Stimulated activated CD4-positive, alpha-beta T cell treated with anti-CD3 and anti-CD28 coated beads, Interleukin-15, amount 100 ng/mL, for 48 hours (primary cell): ENCODE results near the gene RARG.
"Not testable (repeated sequence)": the region's sequence is repeated elsewhere in the genome, so short reads cannot be mapped to it uniquely, and the experiment has no call there.

Experiments used
- DNase-seq, 2 donors: peaks; one replicate each; pipeline ENCODE4 v3.0.0-alpha.2; 2020; ENCODE audit warnings: low read depth in 2 of 2

Gene RARG

DNA sequence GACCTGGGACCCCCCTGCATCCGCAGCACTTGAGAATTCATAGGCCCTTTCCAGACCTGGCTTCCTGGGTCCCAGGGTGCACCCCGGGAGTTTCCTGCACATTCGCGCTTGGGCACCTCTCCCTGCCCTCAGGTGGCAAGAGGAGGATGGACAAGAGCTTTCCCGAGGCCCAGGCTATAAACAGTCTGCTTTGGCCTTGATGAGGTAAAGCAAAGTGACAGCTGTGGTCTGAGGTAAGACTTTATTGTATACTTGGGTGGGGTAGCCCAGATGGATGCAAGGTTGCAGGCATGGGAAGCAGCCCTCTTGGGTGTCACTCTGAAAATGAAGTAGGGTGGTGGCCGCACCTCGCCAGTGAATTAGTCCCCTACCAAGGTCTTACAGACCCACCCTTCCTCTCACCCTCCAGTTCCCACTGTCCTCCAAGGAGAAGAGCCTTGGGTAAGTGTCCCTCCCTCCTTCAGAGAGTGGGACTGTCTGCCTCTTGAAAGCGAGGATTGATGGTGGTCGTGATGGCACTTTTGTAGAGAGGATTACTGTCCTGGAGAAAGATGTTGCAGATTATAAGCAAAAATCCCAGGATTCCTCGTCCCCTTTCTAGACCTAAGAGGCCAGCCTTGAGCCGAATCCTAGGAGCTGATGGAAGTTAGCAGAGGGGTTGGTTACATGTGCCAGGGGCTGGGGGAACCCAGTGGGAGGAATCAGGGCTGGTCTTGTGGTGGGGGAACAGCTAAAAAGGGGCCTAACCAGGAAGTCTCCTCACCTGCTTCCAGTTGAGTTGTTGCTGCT lies 40.7 kb downstream of the RARG start:
- no peak for DNase-seq

GRCh38 chr12:53190108-53190729 lies 41.8 kb downstream of the RARG start:
- no peak for DNase-seq

DNA sequence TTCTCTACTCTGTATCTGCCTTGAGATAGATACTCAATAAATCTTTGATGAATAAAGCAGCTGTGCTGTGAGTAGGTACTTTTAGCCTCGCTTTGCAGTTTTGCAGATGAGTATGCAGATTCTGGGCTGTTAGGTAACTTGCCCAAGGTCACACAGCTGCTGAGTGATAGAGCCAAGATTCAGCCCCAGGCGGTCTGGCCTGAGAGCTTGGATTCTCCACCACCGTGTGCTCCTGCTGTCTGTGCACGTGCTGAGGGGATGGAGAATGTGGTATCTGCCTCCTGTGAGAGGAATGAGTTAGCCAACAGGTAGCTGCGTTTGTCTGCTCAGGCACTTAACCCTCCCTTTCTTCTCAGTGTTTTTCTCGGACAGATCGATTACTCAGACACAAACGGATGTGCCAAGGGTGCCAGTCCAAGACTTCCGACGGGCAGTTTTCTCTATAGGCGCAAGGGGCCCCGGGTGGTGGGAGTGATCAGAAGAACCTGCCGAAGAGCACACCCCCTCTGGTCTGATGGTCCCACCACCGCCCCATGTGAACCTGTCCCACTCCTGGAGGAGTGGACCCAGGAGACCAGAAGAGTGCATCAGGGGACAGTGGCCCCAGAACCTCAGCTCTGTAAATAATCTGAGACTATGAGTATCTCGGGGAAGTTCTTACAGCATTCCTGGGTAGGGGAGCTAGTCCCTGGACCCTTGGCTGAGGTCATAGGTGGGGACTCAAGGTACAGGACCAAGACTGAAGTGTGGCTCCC lies 44.7 kb downstream of the RARG start:
- DNase-seq: no peak

DNA sequence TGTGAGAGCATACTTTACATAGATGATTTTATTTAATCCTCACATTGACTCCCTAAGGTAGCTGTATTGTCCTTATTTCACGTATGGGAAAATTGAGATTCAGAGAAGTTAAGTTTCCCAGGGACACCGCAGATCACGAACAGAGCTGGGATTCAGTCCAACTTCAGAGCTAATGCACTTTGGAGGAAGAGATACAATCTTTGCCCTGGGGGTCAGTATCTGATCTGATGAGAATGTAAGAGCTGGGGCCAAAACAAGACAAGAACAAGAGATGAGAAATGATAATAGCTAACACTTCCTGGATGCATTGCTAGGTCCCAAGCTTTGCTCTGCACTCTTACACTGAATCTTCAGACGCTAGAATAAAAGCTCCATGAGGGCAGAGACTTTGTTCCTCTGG lies 45.3 kb downstream of the RARG start:
- no peak for DNase-seq

DNA sequence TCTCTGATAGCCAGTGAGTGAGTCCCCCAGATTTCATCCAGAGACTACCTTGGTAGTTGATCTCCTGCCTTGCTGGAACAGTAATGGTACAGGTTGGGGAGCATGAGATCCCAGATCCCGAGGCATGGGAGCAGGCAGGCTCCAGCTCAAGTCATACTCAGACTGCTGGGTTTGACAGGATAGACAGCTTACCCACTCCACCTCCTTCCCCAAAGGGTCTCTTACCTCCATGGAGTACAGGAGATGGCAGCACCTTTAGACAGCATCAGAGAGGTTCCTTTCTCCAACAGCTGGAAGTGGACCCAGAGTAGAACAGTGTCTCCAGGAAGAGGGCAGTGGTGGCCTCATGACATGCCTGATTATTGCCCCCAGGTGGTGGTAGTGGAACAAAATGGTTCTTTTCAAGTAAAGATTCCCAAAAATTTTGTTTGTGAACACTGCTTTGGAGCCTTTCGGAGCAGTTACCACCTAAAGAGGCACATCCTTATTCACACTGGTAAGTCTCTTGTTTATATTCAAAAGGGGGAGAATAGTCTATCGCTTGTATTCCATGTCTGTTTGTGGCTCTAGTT lies 46.3 kb downstream of the RARG start:
- no peak for DNase-seq

- DNase-seq: no peak
Observed at GRCh38 chr12:53184828-53185227, 47.2 kb downstream of the RARG start.

GRCh38 chr12:53182903-53183302 lies 49.1 kb downstream of the RARG start:
- no peak for DNase-seq

DNA sequence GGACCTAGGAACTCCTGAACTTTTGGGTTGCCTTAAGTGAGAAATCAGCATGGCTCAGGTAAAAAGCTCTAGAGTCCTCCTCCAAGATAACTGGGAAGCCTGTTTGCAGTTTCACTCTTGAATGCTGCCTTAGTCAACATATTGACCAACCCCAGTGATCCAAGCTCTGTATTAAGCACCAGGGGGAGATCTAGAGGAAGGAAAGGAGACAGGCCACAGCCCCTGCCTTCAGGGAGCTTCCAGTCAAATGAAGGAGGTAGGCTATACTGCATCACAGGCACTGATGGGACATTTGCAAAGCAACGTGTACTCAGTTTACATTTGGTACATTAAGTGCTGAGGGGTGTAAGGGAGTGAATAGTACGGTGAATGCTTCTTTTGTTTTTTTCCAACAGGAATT lies 50.1 kb downstream of the RARG start:
- no peak for DNase-seq

DNA sequence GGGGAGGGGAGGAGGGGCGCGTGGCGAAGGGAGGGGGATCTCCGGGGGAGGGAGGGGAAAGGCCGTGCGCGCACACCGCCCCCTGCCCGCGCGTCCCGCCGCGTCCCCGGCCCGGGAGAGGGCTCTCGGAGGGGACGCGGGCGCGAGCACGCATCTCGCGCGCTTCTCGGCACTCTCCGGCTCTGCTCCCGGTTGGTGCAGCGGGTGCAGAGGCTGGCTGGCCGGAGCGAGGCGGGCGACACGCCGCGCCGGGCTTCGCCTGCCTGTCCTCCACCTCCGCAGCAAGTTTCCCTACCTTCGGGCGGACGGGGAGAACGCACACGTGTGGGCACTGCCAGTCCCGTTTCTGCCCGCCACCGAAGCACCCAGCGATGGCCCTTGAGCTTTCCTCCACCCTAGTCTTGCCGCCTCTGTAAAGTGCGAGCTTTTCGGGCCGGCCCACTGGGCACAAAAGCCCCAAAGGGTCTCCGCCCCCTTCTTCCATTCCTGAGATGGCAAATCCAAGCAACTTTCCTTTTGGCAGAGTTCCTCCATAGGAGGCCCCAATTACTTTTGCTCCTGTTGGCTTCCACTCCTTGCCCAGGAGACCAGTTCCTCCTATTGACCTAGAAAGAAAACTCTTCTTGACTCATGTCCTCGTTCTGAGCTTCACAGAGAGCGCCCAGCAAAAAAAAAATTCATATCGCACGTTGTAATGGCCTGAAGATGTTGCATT lies 50.9 kb downstream of the RARG start:
- DNase-seq: peak; percentile 68 to 74

DNA sequence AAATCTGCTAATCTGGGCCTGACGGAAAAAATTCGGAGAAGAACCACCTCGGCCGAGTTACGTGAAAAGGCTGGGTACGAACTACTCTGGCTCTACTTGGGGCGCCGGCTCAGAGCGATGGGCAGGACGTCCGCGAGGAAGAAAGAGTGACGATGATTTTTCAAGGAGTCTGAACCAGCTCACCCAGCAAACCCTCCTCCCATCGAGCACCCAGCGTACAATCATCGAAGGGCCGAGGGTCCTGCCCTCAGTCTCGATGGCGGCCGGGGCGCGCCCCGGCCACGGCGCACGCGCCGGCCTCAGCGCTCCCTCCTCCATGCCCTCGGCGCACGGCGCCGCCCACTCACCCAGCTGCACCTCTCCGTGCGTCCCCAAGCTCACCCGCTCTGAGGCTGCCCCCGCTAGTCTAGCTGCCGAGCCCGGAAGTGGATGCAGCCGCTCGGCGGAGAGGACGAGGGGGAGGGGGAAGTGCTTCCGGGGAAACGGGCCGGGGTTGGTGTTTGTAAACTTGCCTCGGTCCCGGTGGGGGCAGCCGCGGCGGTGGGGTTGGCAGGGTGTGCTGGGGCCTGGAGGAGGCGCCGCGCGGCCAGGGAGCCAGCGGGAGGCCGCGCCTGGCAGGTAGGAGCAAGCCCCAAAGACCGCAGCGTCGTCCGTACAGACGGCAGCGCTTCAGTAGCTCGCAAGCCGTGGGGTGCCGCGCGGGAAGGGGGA lies 51.6 kb downstream of the RARG start, which contains the start of the genes CSAD and ZNF740:
TSS of gene CSAD (minus strand) at position 706 of the 711 bp plus-strand sequence. CDS start 7,455 bp downstream, outside the sequence.
TSS of gene ZNF740 (plus strand) at position 503 of the 711 bp plus-strand sequence. CDS start 1,262 bp downstream, outside the sequence.
- DNase-seq: peak; percentile 98 to 99

- DNase-seq: no peak
Observed at GRCh38 chr12:53179687-53180219, 52.3 kb downstream of the RARG start.

- DNase-seq: not testable (repeated sequence)
Observed at GRCh38 chr12:53178803-53179202, 53.2 kb downstream of the RARG start.

- DNase-seq: not testable (repeated sequence)
Observed at GRCh38 chr12:53177447-53177846, 54.6 kb downstream of the RARG start.

DNA sequence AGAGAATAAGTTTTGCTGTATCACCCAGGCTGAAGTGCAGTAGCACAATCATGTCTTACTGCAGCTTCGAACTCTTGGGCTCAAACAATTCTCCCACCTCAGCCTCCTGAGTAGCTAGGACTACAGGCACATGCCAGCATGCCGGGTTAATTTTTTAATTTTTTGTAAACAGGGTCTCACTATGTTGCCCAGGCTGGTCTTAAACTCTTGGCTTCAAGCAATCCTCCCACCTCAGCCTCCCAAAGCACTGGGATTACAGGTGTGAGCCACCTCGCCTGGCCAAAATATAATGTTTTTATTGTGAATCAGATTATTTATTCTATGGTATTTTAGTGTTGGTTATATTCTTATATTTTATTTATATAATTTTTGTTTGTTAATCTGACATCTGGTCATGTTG lies 55.3 kb downstream of the RARG start:
- DNase-seq: no peak

DNA sequence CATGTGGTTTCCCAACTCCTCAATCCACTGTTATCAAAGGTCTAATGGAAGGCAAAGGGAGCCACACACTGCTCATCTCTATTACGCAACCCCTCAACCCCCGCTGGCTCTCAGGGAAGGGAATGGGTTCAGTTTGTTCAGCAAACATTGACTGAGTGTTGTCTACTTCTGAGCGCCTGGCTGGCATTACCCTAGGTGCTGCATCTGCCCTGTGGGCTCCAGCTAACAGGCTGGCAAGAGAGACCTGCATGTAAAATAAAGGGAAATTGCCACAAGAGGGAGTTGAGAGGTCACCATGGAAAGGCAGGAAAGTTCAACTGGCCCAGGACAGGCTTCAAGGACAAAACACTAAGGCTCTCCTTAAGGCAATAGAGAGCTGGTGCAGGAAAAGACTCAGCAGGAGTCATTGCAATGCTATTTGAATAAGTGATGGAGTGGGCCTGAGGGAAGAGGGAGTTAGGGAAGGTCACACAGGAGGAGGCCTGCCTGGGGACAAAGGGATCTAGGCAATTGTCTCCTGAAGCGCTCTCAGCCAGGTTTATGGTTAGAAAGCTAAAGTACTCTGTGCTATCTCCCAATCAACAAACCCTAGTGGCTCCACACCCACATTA lies 57.0 kb downstream of the RARG start:
- no peak for DNase-seq

- DNase-seq: no peak
Observed at GRCh38 chr12:53173085-53173715, 58.8 kb downstream of the RARG start.

DNA sequence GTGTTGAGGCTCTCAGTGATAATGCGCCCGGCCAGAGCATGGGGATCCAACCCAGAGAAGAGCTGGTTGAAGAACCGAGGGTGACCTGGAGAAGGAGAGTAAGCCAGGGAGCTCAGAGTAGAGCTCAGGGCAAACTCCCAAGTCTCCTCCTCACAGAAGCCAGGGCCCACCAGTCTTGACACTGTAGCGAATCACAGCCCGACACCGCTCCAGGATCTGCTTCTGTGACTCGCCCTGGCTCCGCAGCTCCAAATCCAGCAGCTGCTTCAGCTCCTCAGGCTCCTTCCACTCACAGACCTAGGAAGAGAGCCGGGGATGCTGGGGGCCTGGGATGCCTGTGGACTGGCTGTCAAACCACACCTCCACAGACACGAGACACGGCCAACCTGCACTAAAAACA lies 59.7 kb downstream of the RARG start:
- no peak for DNase-seq

DNA sequence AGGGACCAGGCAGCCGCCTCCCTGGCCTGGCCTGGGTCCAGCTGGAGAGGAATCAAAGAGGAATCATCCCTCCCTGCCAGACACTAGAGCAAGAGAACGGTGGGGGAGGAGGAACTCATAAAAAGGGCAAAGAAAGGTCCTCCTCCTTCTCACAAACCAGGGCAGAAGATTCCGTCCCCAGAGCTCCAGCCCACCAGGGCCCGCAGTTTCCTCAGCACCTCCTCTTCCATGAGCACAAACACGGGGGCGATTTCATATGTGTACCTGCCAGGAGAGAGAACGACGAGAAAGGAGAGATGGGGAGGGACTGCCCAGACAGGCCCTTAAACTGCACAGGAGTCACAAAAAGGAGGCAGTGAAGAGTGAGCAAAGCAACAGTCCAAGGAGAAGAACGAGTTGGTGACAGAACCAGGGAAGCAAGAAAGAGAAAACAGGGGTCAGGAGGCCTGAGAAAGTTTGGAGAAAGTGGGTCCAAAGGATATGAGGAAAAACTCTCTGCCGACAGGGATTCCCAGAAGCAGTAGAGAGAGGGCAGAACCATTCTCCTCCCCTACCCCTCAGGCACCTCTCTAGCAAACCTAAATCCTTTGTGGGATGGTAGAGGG lies 60.2 kb downstream of the RARG start:
- no peak for DNase-seq
